SU-DHL-6 (cell line): Measurements from ENCODE around the gene BTC.

Experiments
- EZH2phosphoT487 ChIP-seq: fragments of 200-600 bp; sonication (generic), shearing (Covaris generic); conservative IDR thresholded peaks from 2 replicates; pipeline ENCODE4 v1.6.1; 2018; ENCODE audit warnings: mild to moderate bottlenecking, antibody characterized with exemption, low read length, moderate library complexity, mixed read lengths
- TF ChIP-seq, protein P1 (sequence below): fragments of 200-600 bp; sonication (generic); IDR thresholded peaks from one replicate; pipeline ENCODE4 v1.5.1; 2017; ENCODE audit warnings: antibody characterized with exemption, mild to moderate bottlenecking, low read length, moderate library complexity; ENCODE audit not compliant: insufficient read depth, poor library complexity, severe bottlenecking

DNA sequence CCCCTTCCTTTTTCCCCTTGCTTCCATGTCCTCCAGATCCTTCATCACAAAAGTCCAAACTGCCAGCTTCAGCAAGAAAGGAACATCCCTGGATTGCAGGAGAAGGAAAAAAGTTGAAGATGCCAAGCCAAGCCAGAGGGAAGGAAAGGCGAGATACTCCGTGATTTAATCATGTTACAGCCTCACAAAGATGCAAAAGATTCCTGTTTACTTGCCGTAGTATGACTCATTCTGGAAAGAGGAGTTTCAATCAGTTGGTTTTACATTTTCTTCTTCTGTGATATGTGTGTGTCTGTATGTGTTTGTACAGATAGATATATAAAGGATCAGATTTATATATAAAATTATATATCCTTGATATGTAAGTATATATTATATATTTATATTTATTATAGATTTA lies 69.3 kb downstream of the BTC start:
- TF ChIP-seq, protein P1, sequence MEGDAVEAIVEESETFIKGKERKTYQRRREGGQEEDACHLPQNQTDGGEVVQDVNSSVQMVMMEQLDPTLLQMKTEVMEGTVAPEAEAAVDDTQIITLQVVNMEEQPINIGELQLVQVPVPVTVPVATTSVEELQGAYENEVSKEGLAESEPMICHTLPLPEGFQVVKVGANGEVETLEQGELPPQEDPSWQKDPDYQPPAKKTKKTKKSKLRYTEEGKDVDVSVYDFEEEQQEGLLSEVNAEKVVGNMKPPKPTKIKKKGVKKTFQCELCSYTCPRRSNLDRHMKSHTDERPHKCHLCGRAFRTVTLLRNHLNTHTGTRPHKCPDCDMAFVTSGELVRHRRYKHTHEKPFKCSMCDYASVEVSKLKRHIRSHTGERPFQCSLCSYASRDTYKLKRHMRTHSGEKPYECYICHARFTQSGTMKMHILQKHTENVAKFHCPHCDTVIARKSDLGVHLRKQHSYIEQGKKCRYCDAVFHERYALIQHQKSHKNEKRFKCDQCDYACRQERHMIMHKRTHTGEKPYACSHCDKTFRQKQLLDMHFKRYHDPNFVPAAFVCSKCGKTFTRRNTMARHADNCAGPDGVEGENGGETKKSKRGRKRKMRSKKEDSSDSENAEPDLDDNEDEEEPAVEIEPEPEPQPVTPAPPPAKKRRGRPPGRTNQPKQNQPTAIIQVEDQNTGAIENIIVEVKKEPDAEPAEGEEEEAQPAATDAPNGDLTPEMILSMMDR = no peak
- no peak for TF ChIP-seq EZH2phosphoT487
